Chondrocyte (in vitro differentiated cells): Measurements from ENCODE around the gene RAMAC. TPM values are rescaled to one million over a fixed set of nuclear protein-coding genes. Genes with fewer than 3 reads are reported as not detected.
"Not testable (repeated sequence)": the region's sequence is repeated elsewhere in the genome, so short reads cannot be mapped to it uniquely, and the experiment has no call there.

ENCODE experiments used
- DNase-seq: peaks from one replicate; pipeline ENCODE4 v3.0.0; 2021; ENCODE audit warnings: mixed read lengths, low spot score
- H3K27ac Mint-ChIP-seq: one replicate; pipeline ENCODE4 v1.8.0; 2021; ENCODE audit warnings: mild to moderate bottlenecking, moderate library complexity, mixed read lengths; ENCODE audit not compliant: unreplicated experiment
- H3K27me3 Mint-ChIP-seq: 2 replicates; pipeline ENCODE4 v1.8.0; 2021; ENCODE audit warnings: low read depth, mixed read lengths
- H3K36me3 Mint-ChIP-seq: 2 replicates; pipeline ENCODE4 v1.8.0; 2021; ENCODE audit warnings: low read depth, mixed read lengths
- H3K4me1 Mint-ChIP-seq: 2 replicates; pipeline ENCODE4 v1.8.0; 2021; ENCODE audit warnings: low read depth, mild to moderate bottlenecking, mixed read lengths
- H3K4me3 Mint-ChIP-seq: one replicate; pipeline ENCODE4 v1.8.0; 2021; ENCODE audit warnings: mild to moderate bottlenecking, moderate library complexity, mixed read lengths; ENCODE audit not compliant: unreplicated experiment
- H3K9me3 Mint-ChIP-seq: 2 replicates; pipeline ENCODE4 v1.8.0; 2021; ENCODE audit warnings: low read depth, mixed read lengths
- CTCF ChIP-seq: fragments of 200-600 bp; sonication (generic); IDR thresholded peaks from 2 replicates; pipeline ENCODE4 v1.5.0; 2021; ENCODE audit warnings: antibody characterized with exemption, mild to moderate bottlenecking, moderate library complexity
- long read RNA-seq: library from polyadenylated mRNA; stranded (forward); transcript quantifications from one replicate; pipeline ENCODE4 v2.0.0, GENCODE V29; 2021
- total RNA-seq: library from RNA; stranded (reverse); gene quantifications from 3 replicates; pipeline ENCODE4 v1.2.1, GENCODE V29; 2021

Gene RAMAC
- total RNA-seq = 19.1 to 21.3 TPM (median 19.4 TPM) in 3 replicates
- long read RNA-seq, transcript RAMAC-201 (4 exons, 1,568 nt) = major isoform, 39 of 42 reads
- long read RNA-seq, partial matches to known transcripts = 1 of 42 reads
- long read RNA-seq, other reads (novel, unspliced or antisense) = 2 of 42 reads

- H3K4me3 Mint-ChIP-seq = peak within 1 kb of the TSS; percentile 99
- H3K4me1 Mint-ChIP-seq = peaks cover 20% of the 10 kb centered on the region
- H3K27me3 Mint-ChIP-seq = no peaks in the 10 kb centered on the region
- no peaks in the 10 kb centered on the region for H3K9me3 Mint-ChIP-seq
- peak within 1 kb of the TSS; percentile 94 for H3K27ac Mint-ChIP-seq
- H3K36me3 Mint-ChIP-seq = peaks cover 12% of the 10 kb centered on the region
- no peak for TF ChIP-seq CTCF
- DNase-seq = no peak
Observed at GRCh38 chr15:82985688-82986441, at the start of gene RAMAC. TSS of gene RAMAC (plus strand) at chr15:82986210. CDS start at chr15:82989019, 2,809 bp downstream.

GRCh38 chr15:82936966-82937711 lies 48.9 kb upstream of the RAMAC start:
- Mint-ChIP-seq H3K27me3 (no peaks in the 10 kb centered on the region), H3K4me1 (peaks cover 4% of the 10 kb centered on the region), H3K36me3 (no peaks in the 10 kb centered on the region), H3K4me3 (no peak overlapping the region), H3K9me3 (peaks cover 4% of the 10 kb centered on the region), H3K27ac (peak overlapping the region; percentile 6)
- TF ChIP-seq CTCF = no peak
- DNase-seq = no peak

GRCh38 chr15:82937712-82938058 lies 48.3 kb upstream of the RAMAC start:
- no peak for TF ChIP-seq CTCF
- H3K27ac Mint-ChIP-seq = no peak overlapping the region
- H3K9me3 Mint-ChIP-seq = peaks cover 4% of the 10 kb centered on the region
- H3K27me3 Mint-ChIP-seq = no peaks in the 10 kb centered on the region
- DNase-seq = no peak
- H3K4me1 Mint-ChIP-seq = peaks cover 4% of the 10 kb centered on the region
- H3K36me3 Mint-ChIP-seq = no peaks in the 10 kb centered on the region
- no peak overlapping the region for H3K4me3 Mint-ChIP-seq

- H3K4me1 Mint-ChIP-seq, H3K27ac Mint-ChIP-seq, H3K36me3 Mint-ChIP-seq, H3K27me3 Mint-ChIP-seq, H3K4me3 Mint-ChIP-seq, H3K9me3 Mint-ChIP-seq, DNase-seq: not testable (repeated sequence)
Observed at GRCh38 chr15:82939678-82940077, 46.3 kb upstream of the RAMAC start.

- peaks cover 4% of the 10 kb centered on the region for H3K27me3 Mint-ChIP-seq
- H3K4me3 Mint-ChIP-seq = no peak overlapping the region
- H3K4me1 Mint-ChIP-seq = no peaks in the 10 kb centered on the region
- no peak overlapping the region for H3K27ac Mint-ChIP-seq
- peaks cover 4% of the 10 kb centered on the region for H3K9me3 Mint-ChIP-seq
- TF ChIP-seq CTCF = no peak
- H3K36me3 Mint-ChIP-seq = no peaks in the 10 kb centered on the region
- DNase-seq = no peak
Observed at GRCh38 chr15:82942691-82943090, 43.3 kb upstream of the RAMAC start.
